ENCODE results near the gene NOTO. TPM values are rescaled to one million over a fixed set of nuclear protein-coding genes. Genes with fewer than 3 reads are reported as not detected.

Gene NOTO
- total RNA-seq, 2 donors from 2014 or later: not detected

DNA sequence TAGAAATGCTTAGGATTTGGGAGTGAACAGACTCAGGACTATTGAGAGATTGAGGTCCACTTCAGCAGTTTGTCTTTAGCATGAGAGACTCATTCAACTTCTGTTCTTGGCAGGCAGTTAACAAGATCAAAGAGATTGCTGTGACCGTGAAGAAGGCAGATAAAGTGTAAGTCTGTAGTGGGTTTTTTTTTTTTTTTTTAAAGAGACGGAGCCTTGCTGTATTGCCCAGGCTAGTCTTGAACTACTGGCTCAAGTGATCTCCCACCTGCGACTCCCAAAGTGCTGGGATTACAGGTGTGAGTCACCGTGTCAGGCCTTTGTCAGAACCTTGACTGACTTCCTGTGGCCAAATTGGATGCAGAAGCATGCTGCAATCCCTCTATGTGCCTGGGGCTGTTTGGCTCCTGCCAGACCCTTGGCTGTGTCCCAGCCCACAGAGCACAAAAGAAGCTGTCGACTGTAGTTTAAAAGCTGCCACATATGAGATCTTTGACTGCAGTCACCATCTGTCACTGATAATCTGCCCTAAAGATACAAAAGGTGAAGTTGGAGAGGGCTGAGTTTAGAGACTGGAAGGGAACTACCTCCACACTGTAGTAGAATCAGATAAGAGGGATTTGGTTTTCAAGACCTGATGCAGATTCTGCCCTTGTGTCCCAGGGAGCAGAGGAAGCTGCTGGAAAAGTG lies 41.7 kb downstream of the NOTO start:
- intact Hi-C loops (cut with DNase I): no loop called here
- no peak for DNase-seq
- H3K9ac ChIP-seq (ENCODE audit: low read depth in 2 of 2, low read length in 2 of 2): no peak overlapping the region
- peaks cover 38% of the 10 kb centered on the region for H3K36me3 ChIP-seq
- TF ChIP-seq, protein P1, sequence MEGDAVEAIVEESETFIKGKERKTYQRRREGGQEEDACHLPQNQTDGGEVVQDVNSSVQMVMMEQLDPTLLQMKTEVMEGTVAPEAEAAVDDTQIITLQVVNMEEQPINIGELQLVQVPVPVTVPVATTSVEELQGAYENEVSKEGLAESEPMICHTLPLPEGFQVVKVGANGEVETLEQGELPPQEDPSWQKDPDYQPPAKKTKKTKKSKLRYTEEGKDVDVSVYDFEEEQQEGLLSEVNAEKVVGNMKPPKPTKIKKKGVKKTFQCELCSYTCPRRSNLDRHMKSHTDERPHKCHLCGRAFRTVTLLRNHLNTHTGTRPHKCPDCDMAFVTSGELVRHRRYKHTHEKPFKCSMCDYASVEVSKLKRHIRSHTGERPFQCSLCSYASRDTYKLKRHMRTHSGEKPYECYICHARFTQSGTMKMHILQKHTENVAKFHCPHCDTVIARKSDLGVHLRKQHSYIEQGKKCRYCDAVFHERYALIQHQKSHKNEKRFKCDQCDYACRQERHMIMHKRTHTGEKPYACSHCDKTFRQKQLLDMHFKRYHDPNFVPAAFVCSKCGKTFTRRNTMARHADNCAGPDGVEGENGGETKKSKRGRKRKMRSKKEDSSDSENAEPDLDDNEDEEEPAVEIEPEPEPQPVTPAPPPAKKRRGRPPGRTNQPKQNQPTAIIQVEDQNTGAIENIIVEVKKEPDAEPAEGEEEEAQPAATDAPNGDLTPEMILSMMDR (IDR thresholded peaks at IDR 0.05): no peak
- H3K4me3 ChIP-seq: no peak overlapping the region
- H3K27me3 ChIP-seq: no peaks in the 10 kb centered on the region
- H3K4me1 ChIP-seq: no peaks in the 10 kb centered on the region
- no peaks in the 10 kb centered on the region for H3K9me3 ChIP-seq
- H3K27ac ChIP-seq: no peak overlapping the region

DNA sequence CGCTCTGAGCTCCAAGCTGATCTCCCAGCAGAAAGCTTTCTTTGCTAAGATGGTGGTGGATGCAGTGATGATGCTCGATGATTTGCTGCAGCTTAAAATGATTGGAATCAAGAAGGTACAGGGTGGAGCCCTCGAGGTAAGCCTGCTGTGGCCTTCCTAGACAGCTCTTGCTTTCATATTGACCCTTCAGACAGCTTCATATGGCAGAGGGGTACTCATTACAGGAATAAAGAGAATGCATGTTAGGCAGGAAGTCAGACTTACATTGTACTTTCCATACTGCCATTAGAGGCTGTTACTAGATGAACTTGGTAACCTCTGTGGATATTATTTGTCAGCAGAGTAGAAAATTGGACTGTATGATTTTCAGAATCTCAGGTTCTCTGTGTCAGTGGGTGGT lies 42.2 kb downstream of the NOTO start:
- intact Hi-C loops (cut with DNase I): no loop called here
- Histone ChIP-seq H3K36me3 (peaks cover 38% of the 10 kb centered on the region), H3K9ac (ENCODE audit: low read depth in 2 of 2, low read length in 2 of 2) (no peak overlapping the region), H3K27me3 (no peaks in the 10 kb centered on the region), H3K9me3 (no peaks in the 10 kb centered on the region), H3K4me1 (no peaks in the 10 kb centered on the region), H3K4me3 (no peak overlapping the region), H3K27ac (no peak overlapping the region)
- no peak for DNase-seq
- TF ChIP-seq, protein P1 (IDR thresholded peaks at IDR 0.05): no peak

DNA sequence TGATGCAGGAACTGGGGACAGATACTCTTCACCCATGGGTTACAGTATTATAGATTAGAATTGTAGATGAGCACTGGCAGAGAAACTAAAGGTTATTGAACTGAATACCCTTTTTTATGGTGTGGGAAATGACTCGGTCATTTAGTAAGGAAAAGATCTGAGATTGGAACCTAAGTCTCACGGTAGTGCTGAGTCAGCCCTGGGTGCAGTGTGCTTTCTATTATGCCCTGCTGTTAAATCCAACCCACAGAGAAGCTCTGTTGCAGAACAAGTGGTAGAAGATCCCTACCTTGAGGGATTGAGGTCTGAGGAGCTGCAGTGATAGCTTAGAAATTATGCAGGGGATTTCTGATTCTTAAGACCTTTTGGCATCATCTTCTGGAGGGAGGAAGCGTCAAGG lies 44.5 kb downstream of the NOTO start:
- no peak overlapping the region for H3K27ac ChIP-seq
- TF ChIP-seq, protein P1 (IDR thresholded peaks at IDR 0.05): no peak
- intact Hi-C loops (cut with DNase I): no loop called here
- H3K9ac ChIP-seq (ENCODE audit: low read depth in 2 of 2, low read length in 2 of 2): no peak overlapping the region
- H3K36me3 ChIP-seq: peaks cover 38% of the 10 kb centered on the region
- no peaks in the 10 kb centered on the region for H3K9me3 ChIP-seq
- no peak overlapping the region for H3K4me3 ChIP-seq
- no peaks in the 10 kb centered on the region for H3K27me3 ChIP-seq
- DNase-seq: no peak
- H3K4me1 ChIP-seq: no peaks in the 10 kb centered on the region

DNA sequence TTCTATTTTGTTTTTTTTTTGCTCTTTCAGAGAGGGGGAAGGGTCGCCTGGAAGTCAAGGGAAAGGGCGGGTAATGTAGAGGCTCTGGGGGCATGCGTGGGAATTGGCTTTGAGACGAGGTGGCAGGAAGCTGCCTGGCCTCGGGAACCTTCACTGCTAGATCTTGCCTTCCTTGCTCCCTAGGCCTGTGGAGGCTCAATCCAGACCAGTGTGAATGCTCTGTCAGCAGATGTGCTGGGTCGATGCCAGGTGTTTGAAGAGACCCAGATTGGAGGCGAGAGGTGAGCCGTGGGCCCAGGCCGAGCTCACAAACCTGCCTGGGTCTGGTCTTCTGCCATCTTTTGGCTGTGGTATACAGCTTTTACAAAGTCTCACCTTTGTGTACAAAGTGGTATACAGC lies 47.3 kb downstream of the NOTO start:
- DNase-seq: no peak
- intact Hi-C loops (cut with DNase I): no loop called here
- no peak overlapping the region for H3K9ac ChIP-seq (ENCODE audit: low read depth in 2 of 2, low read length in 2 of 2)
- H3K9me3 ChIP-seq: no peaks in the 10 kb centered on the region
- H3K4me3 ChIP-seq: no peak overlapping the region
- H3K27ac ChIP-seq: no peak overlapping the region
- no peaks in the 10 kb centered on the region for H3K4me1 ChIP-seq
- no peaks in the 10 kb centered on the region for H3K27me3 ChIP-seq
- peaks cover 21% of the 10 kb centered on the region for H3K36me3 ChIP-seq
- TF ChIP-seq, protein P1 (IDR thresholded peaks at IDR 0.05): no peak

DNA sequence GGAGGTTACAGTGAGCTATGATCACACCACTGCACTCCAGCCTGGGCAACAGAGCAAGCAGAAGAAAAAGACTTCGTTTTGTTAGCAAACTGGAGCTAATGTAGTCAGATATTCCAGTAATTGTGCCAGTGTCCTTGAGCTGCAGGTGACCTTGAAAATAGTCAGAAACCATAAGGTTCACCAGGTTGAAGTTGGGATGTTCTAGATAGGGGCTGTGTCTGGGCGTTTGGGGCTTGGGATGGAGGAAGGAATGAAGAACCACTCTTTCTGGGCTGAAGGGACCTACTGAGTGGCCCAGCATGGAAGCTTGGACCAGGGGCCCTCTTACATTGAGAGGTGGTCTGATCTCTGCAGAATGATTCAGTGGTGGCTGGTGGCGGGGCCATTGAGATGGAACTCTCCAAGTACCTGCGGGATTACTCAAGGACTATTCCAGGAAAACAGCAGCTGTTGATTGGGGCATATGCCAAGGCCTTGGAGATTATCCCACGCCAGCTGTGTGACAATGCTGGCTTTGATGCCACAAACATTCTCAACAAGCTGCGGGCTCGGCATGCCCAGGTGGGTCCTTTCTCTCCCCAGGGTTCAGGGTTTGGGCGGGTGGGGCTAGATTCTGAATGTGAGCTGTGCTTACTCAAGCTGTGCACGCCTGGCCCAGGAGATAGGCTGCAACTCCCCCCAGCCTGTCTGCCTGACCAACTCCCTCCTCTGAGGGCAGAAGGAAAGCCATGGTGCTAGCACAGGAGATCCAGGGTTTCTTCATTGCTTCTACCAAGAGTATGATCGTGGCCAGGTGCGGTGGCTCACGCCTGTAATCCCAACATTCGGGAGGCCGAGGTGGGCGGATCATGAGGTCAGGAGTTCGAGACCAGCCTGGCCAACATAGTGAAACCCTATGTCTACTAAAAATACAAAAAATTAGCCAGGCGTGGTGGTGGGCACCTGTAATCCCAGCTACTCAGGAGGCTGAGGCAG lies 48.8 kb downstream of the NOTO start:
- Histone ChIP-seq H3K4me1 (no peaks in the 10 kb centered on the region), H3K4me3 (no peak overlapping the region), H3K9me3 (no peaks in the 10 kb centered on the region), H3K27me3 (no peaks in the 10 kb centered on the region), H3K9ac (ENCODE audit: low read depth in 2 of 2, low read length in 2 of 2) (no peak overlapping the region), H3K27ac (no peak overlapping the region), H3K36me3 (peaks cover 6% of the 10 kb centered on the region)
- TF ChIP-seq, protein P1 (IDR thresholded peaks at IDR 0.05): no peak
- no peak for DNase-seq
- intact Hi-C loops (cut with DNase I): no loop called here

All from colonic mucosa (tissue), 4 donors.